CD4-positive, alpha-beta memory T cell (primary cell): ENCODE measurements around the gene ADGRB3. TPM values are rescaled to one million over a fixed set of nuclear protein-coding genes. Genes with fewer than 3 reads are reported as not detected.

Experiments
- CTCF ChIA-PET: fragments of 350-600 bp; sonication (Branson Sonifier 250); formaldehyde crosslinking; loops from one replicate; lab custom pipeline; 2021; ENCODE audit warnings: inconsistent platforms; ENCODE audit not compliant: partially characterized antibody; lab: Charles Lee
- POLR2A ChIA-PET: fragments of 350-600 bp; sonication (Branson Sonifier 250); formaldehyde crosslinking; loops from one replicate; lab custom pipeline; 2021; ENCODE audit not compliant: partially characterized antibody; lab: Charles Lee
- DNase-seq, 5 donors: peaks; one replicate each; pipeline versions ENCODE4 v3.0.0 to v3.0.0-alpha.2; 2020 to 2022; ENCODE audit warnings: mixed read lengths in 1 of 5
- H3K27ac ChIP-seq: one replicate; pipeline ENCODE4 v1.7.0; 2013; ENCODE audit warnings: low read depth, low read length
- H3K27me3 ChIP-seq: 2 replicates; pipeline ENCODE4 v1.7.0; 2013; ENCODE audit warnings: mild to moderate bottlenecking, low read length, moderate library complexity; ENCODE audit not compliant: insufficient read depth
- H3K36me3 ChIP-seq: 2 replicates; pipeline ENCODE4 v1.7.0; 2013; ENCODE audit warnings: mild to moderate bottlenecking, low read length, moderate library complexity; ENCODE audit not compliant: insufficient read depth
- H3K4me1 ChIP-seq: 2 replicates; pipeline ENCODE4 v1.7.0; 2013; ENCODE audit warnings: mild to moderate bottlenecking, low read length, moderate library complexity; ENCODE audit not compliant: insufficient read depth
- H3K4me3 ChIP-seq, 2 donors: one replicate each; pipeline ENCODE4 v1.7.0; 2013; ENCODE audit warnings: low read length in 2 of 2, mild to moderate bottlenecking in 1 of 2
- H3K9me3 ChIP-seq, 2 donors: one replicate each; pipeline ENCODE4 v1.7.0; 2013; ENCODE audit warnings: low read length in 2 of 2, control low read depth in 1 of 2; ENCODE audit not compliant: control insufficient read depth in 1 of 2
- H3K27ac Mint-ChIP-seq, 7 donors: one replicate each; pipeline ENCODE4 v1.8.0; 2020 to 2021; ENCODE audit warnings: mixed read lengths in 7 of 7, mild to moderate bottlenecking in 6 of 7, inconsistent platforms in 3 of 7, moderate library complexity in 3 of 7
- H3K27me3 Mint-ChIP-seq, 2 donors: one replicate each; pipeline ENCODE4 v1.8.0; 2020 to 2021; ENCODE audit warnings: mixed read lengths in 2 of 2
- H3K36me3 Mint-ChIP-seq, 2 donors: one replicate each; pipeline ENCODE4 v1.8.0; 2020 to 2021; ENCODE audit warnings: mixed read lengths in 2 of 2, inconsistent platforms in 1 of 2, mild to moderate bottlenecking in 1 of 2
- H3K4me1 Mint-ChIP-seq, 4 donors: one replicate each; pipeline ENCODE4 v1.8.0; 2020 to 2021; ENCODE audit warnings: mixed read lengths in 4 of 4, mild to moderate bottlenecking in 1 of 4
- H3K4me3 Mint-ChIP-seq, 8 donors: one replicate each; pipeline ENCODE4 v1.8.0; 2020 to 2021; ENCODE audit warnings: mixed read lengths in 8 of 8, mild to moderate bottlenecking in 7 of 8, moderate library complexity in 6 of 8, inconsistent platforms in 3 of 8
- H3K9me3 Mint-ChIP-seq, 8 donors: one replicate each; pipeline ENCODE4 v1.8.0; 2020 to 2021; ENCODE audit warnings: mixed read lengths in 8 of 8, mild to moderate bottlenecking in 5 of 8, inconsistent platforms in 3 of 8, moderate library complexity in 1 of 8
- intact Hi-C: fragments of 100-400 bp; cut with micrococcal nuclease; formaldehyde crosslinking; loops from one replicate; pipeline ENCODE4 v1.15.1; 2023
- polyA plus RNA-seq, 2 donors: library from polyadenylated mRNA; unstranded; fragments of 300-500 nt; fragmentation: Illumina TruSeq; gene quantifications; one replicate each; pipeline ENCODE4 v1.2.3, GENCODE V29; 2021
- total RNA-seq, 2 experiments: library from RNA; stranded (reverse); gene quantifications; one replicate each; pipeline ENCODE4 v1.2.3, GENCODE V29; 2021

The ADGRB3 gene
- total and polyA plus RNA-seq, 4 experiments from 2014 or later: not detected

GRCh38 chr6:69338431-69339162, 703.5 kb downstream of the ADGRB3 start:
- Histone ChIP-seq H3K27me3 (no peaks in the 10 kb centered on the region), H3K4me1 (no peaks in the 10 kb centered on the region), H3K9me3 (no peaks in the 10 kb centered on the region), H3K27ac (no peak overlapping the region), H3K36me3 (no peaks in the 10 kb centered on the region), H3K4me3 (no peak overlapping the region)
- no peaks in the 10 kb centered on the region for H3K4me1 Mint-ChIP-seq
- DNase-seq: no peak
- H3K27ac Mint-ChIP-seq: no peak overlapping the region
- ChIA-PET POLR2A (no interaction called here), CTCF (no interaction called here)
- H3K27me3 Mint-ChIP-seq: no peaks in the 10 kb centered on the region
- no peaks in the 10 kb centered on the region for H3K9me3 Mint-ChIP-seq
- intact Hi-C loops: no loop called here
- no peak overlapping the region for H3K4me3 Mint-ChIP-seq
- no peaks in the 10 kb centered on the region for H3K36me3 Mint-ChIP-seq

GRCh38 chr6:69339163-69339550, 704.1 kb downstream of the ADGRB3 start:
- ChIA-PET CTCF (no interaction called here), POLR2A (no interaction called here)
- Mint-ChIP-seq H3K27me3 (no peaks in the 10 kb centered on the region), H3K36me3 (no peaks in the 10 kb centered on the region), H3K4me3 (no peak overlapping the region), H3K27ac (no peak overlapping the region), H3K4me1 (no peaks in the 10 kb centered on the region), H3K9me3 (no peaks in the 10 kb centered on the region)
- intact Hi-C loops: no loop called here
- H3K27ac ChIP-seq: no peak overlapping the region
- H3K36me3 ChIP-seq: no peaks in the 10 kb centered on the region
- no peaks in the 10 kb centered on the region for H3K27me3 ChIP-seq
- no peaks in the 10 kb centered on the region for H3K9me3 ChIP-seq
- DNase-seq: no peak
- no peak overlapping the region for H3K4me3 ChIP-seq
- H3K4me1 ChIP-seq: no peaks in the 10 kb centered on the region

- H3K36me3 Mint-ChIP-seq: no peaks in the 10 kb centered on the region
- H3K4me1 ChIP-seq: no peaks in the 10 kb centered on the region
- DNase-seq: no peak
- H3K4me3 Mint-ChIP-seq: no peak overlapping the region
- H3K4me1 Mint-ChIP-seq: no peaks in the 10 kb centered on the region
- POLR2A ChIA-PET: no interaction called here
- H3K27me3 Mint-ChIP-seq: no peaks in the 10 kb centered on the region
- H3K9me3 Mint-ChIP-seq: no peaks in the 10 kb centered on the region
- intact Hi-C loops: no loop called here
- H3K9me3 ChIP-seq: no peaks in the 10 kb centered on the region
- no peaks in the 10 kb centered on the region for H3K27me3 ChIP-seq
- H3K36me3 ChIP-seq: no peaks in the 10 kb centered on the region
- no peak overlapping the region for H3K27ac ChIP-seq
- CTCF ChIA-PET: no interaction called here
- H3K27ac Mint-ChIP-seq: no peak overlapping the region
- H3K4me3 ChIP-seq: no peak overlapping the region
Measured at GRCh38 chr6:69340196-69340595, 705.1 kb downstream of the ADGRB3 start.

GRCh38 chr6:69343851-69344250, 708.8 kb downstream of the ADGRB3 start:
- POLR2A ChIA-PET: no interaction called here
- Histone ChIP-seq H3K4me1 (no peaks in the 10 kb centered on the region), H3K36me3 (no peaks in the 10 kb centered on the region), H3K27ac (no peak overlapping the region), H3K27me3 (no peaks in the 10 kb centered on the region), H3K9me3 (no peaks in the 10 kb centered on the region), H3K4me3 (no peak overlapping the region)
- CTCF ChIA-PET: no interaction called here
- Mint-ChIP-seq H3K4me3 (no peak overlapping the region), H3K9me3 (peaks cover 0 to 9% (median 4%) of the 10 kb centered on the region in 8 donors), H3K27me3 (peaks cover 0 to 1% of the 10 kb centered on the region in 2 donors), H3K27ac (no peak overlapping the region), H3K36me3 (no peaks in the 10 kb centered on the region), H3K4me1 (no peaks in the 10 kb centered on the region)
- DNase-seq: no peak
- intact Hi-C loops: no loop called here

GRCh38 chr6:69349771-69350170, 714.7 kb downstream of the ADGRB3 start:
- CTCF ChIA-PET: no interaction called here
- no peak for DNase-seq
- H3K27me3 Mint-ChIP-seq: peaks cover 0 to 1% of the 10 kb centered on the region in 2 donors
- H3K4me1 Mint-ChIP-seq: no peaks in the 10 kb centered on the region
- no peaks in the 10 kb centered on the region for H3K4me1 ChIP-seq
- H3K4me3 Mint-ChIP-seq: no peak overlapping the region
- no peaks in the 10 kb centered on the region for H3K36me3 ChIP-seq
- intact Hi-C loops: no loop called here
- no peak overlapping the region for H3K27ac Mint-ChIP-seq
- H3K9me3 ChIP-seq: no peaks in the 10 kb centered on the region
- no peak overlapping the region for H3K4me3 ChIP-seq
- POLR2A ChIA-PET: no interaction called here
- no peak overlapping the region for H3K27ac ChIP-seq
- H3K27me3 ChIP-seq: no peaks in the 10 kb centered on the region
- H3K9me3 Mint-ChIP-seq: peaks cover 0 to 9% (median 4%) of the 10 kb centered on the region in 8 donors
- H3K36me3 Mint-ChIP-seq: no peaks in the 10 kb centered on the region

- H3K4me3 Mint-ChIP-seq: no peak overlapping the region
- H3K36me3 ChIP-seq: no peaks in the 10 kb centered on the region
- no peaks in the 10 kb centered on the region for H3K4me1 Mint-ChIP-seq
- peaks cover 0 to 2% (median 0%) of the 10 kb centered on the region in 8 donors for H3K9me3 Mint-ChIP-seq
- no peaks in the 10 kb centered on the region for H3K4me1 ChIP-seq
- POLR2A ChIA-PET: no interaction called here
- H3K9me3 ChIP-seq: no peaks in the 10 kb centered on the region
- H3K27me3 ChIP-seq: no peaks in the 10 kb centered on the region
- no peak overlapping the region for H3K4me3 ChIP-seq
- no peaks in the 10 kb centered on the region for H3K27me3 Mint-ChIP-seq
- CTCF ChIA-PET: no interaction called here
- no peaks in the 10 kb centered on the region for H3K36me3 Mint-ChIP-seq
- H3K27ac Mint-ChIP-seq: no peak overlapping the region
- H3K27ac ChIP-seq: no peak overlapping the region
- no peak for DNase-seq
- intact Hi-C loops: no loop called here
Measured at GRCh38 chr6:69362209-69362608, 727.1 kb downstream of the ADGRB3 start.

GRCh38 chr6:69366831-69367230, 731.7 kb downstream of the ADGRB3 start:
- Mint-ChIP-seq H3K9me3 (peaks cover 0 to 3% (median 0%) of the 10 kb centered on the region in 8 donors), H3K27ac (no peak overlapping the region)

More at GRCh38 chr6:69366831-69367230, 731.7 kb downstream of the ADGRB3 start:
- POLR2A ChIA-PET: no interaction called here
- no peaks in the 10 kb centered on the region for H3K4me1 Mint-ChIP-seq
- no peak overlapping the region for H3K4me3 ChIP-seq
- H3K27me3 Mint-ChIP-seq: no peaks in the 10 kb centered on the region
- no peaks in the 10 kb centered on the region for H3K4me1 ChIP-seq
- no peaks in the 10 kb centered on the region for H3K9me3 ChIP-seq
- H3K36me3 Mint-ChIP-seq: no peaks in the 10 kb centered on the region
- H3K4me3 Mint-ChIP-seq: no peak overlapping the region
- H3K27me3 ChIP-seq: no peaks in the 10 kb centered on the region
- intact Hi-C loops: no loop called here
- H3K36me3 ChIP-seq: no peaks in the 10 kb centered on the region
- H3K27ac ChIP-seq: no peak overlapping the region
- DNase-seq: no peak
- CTCF ChIA-PET: no interaction called here
